Activated naive CD8-positive, alpha-beta T cell treated with anti-CD3 and anti-CD28 coated beads for 36 hours (primary cell): Measurements from ENCODE around the gene ARHGAP9. TPM values are rescaled to one million over a fixed set of nuclear protein-coding genes. Genes with fewer than 3 reads are reported as not detected.
A peak's percentile ranks its signal among the peaks of the same experiment; 100 is the strongest.
"Not testable (repeated sequence)": the region's sequence is repeated elsewhere in the genome, so short reads cannot be mapped to it uniquely, and the experiment has no call there.

Source experiments
- DNase-seq: peaks from one replicate; pipeline ENCODE4 v3.0.0; 2021
- H3K27ac Mint-ChIP-seq: one replicate; pipeline ENCODE4 v1.8.0; 2022; ENCODE audit warnings: mild to moderate bottlenecking, moderate library complexity, mixed read lengths
- H3K27me3 Mint-ChIP-seq: one replicate; pipeline ENCODE4 v1.8.0; 2022; ENCODE audit warnings: mild to moderate bottlenecking, mixed read lengths
- H3K36me3 Mint-ChIP-seq: one replicate; pipeline ENCODE4 v1.8.0; 2021; ENCODE audit warnings: mild to moderate bottlenecking, mixed read lengths
- H3K4me1 Mint-ChIP-seq: one replicate; pipeline ENCODE4 v1.8.0; 2021; ENCODE audit warnings: mixed read lengths
- H3K4me3 Mint-ChIP-seq: one replicate; pipeline ENCODE4 v1.8.0; 2022; ENCODE audit warnings: mild to moderate bottlenecking, moderate library complexity, mixed read lengths
- H3K9me3 Mint-ChIP-seq: one replicate; pipeline ENCODE4 v1.8.0; 2022; ENCODE audit warnings: mixed read lengths
- total RNA-seq, 2 experiments: library from RNA; stranded (reverse); gene quantifications; one replicate each; pipeline ENCODE4 v1.2.3, GENCODE V29; 2021

ARHGAP9 gene
- total RNA-seq, 2 experiments from 2014 or later, result 154 to 162 TPM

DNA sequence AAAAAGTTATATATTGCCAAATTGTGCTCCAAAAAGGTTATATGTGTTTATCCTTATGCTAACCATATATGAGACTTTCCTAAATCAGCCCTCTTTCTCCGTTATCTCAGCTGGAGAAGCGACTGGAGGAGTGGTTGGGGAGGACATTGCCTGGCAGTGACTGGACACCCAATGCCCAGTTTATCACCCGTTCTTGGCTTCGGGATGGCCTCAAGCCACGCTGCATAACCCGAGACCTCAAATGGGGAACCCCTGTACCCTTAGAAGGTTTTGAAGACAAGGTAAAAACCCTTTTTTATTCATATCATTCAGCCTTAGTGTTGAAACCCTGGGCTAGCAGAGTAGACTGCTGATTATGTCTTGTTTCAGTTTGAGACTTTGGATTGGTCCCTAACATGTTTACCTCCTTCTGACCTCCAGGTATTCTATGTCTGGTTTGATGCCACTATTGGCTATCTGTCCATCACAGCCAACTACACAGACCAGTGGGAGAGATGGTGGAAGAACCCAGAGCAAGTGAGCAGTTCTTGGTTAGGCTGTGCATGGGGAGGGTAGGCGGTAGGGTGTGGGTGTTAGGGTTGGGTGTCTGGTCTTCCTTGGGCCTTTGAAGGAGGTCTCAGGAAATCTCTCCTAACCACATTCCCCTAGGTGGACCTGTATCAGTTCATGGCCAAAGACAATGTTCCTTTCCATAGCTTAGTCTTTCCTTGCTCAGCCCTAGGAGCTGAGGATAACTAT is 32.1 kb upstream of the ARHGAP9 start:
- no peaks in the 10 kb centered on the region for H3K9me3 Mint-ChIP-seq
- H3K36me3 Mint-ChIP-seq, result peaks cover 30% of the 10 kb centered on the region
- no peak for DNase-seq
- no peaks in the 10 kb centered on the region for H3K27me3 Mint-ChIP-seq
- peak overlapping the region; percentile 81 for H3K27ac Mint-ChIP-seq
- no peak overlapping the region for H3K4me3 Mint-ChIP-seq
- peaks cover 23% of the 10 kb centered on the region for H3K4me1 Mint-ChIP-seq

DNA sequence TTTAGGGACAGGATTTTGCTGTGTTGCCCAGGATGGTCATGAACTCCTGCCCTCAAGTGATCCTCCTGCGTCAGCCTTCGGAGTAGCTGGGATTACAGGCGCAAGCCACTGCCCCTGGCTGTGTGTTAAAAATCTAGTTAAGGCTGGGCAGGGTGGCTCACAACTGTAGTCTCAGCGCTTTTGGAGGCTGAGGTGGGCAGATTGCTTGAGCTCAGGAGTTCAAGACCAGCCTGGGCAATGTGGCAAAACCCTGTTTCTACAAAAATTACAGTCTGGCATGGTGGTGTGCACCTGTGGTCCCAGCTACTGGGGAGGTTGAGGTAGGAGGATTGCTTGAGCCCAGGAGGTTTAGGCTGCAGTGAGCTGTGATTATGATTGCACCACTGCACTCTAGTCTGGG is 31.5 kb upstream of the ARHGAP9 start:
- Mint-ChIP-seq H3K9me3 (no peaks in the 10 kb centered on the region), H3K4me1 (peaks cover 19% of the 10 kb centered on the region), H3K36me3 (peaks cover 32% of the 10 kb centered on the region), H3K4me3 (no peak overlapping the region), H3K27me3 (no peaks in the 10 kb centered on the region), H3K27ac (no peak overlapping the region)
- DNase-seq, result no peak

GRCh38 chr12:57507796-57508195 is 28.1 kb upstream of the ARHGAP9 start:
- not testable (repeated sequence) for H3K9me3 Mint-ChIP-seq, H3K27me3 Mint-ChIP-seq, H3K4me3 Mint-ChIP-seq, DNase-seq, H3K27ac Mint-ChIP-seq
- peaks cover 11% of the 10 kb centered on the region for H3K4me1 Mint-ChIP-seq
- H3K36me3 Mint-ChIP-seq, result peaks cover 32% of the 10 kb centered on the region

- not testable (repeated sequence) for H3K4me1 Mint-ChIP-seq, DNase-seq, H3K9me3 Mint-ChIP-seq, H3K4me3 Mint-ChIP-seq, H3K27me3 Mint-ChIP-seq, H3K27ac Mint-ChIP-seq
- H3K36me3 Mint-ChIP-seq, result peaks cover 30% of the 10 kb centered on the region
Measured at GRCh38 chr12:57506541-57506940, 26.9 kb upstream of the ARHGAP9 start.

GRCh38 chr12:57502311-57502969 is 22.8 kb upstream of the ARHGAP9 start:
- H3K36me3 Mint-ChIP-seq, result peaks cover 57% of the 10 kb centered on the region

GRCh38 chr12:57500213-57500612 is 20.5 kb upstream of the ARHGAP9 start:
- Mint-ChIP-seq H3K27me3 (no peaks in the 10 kb centered on the region), H3K4me1 (peaks cover 11% of the 10 kb centered on the region), H3K36me3 (peaks cover 58% of the 10 kb centered on the region), H3K27ac (no peak overlapping the region), H3K4me3 (no peak overlapping the region), H3K9me3 (peaks cover 3% of the 10 kb centered on the region)
- no peak for DNase-seq

More at GRCh38 chr12:57502311-57502969, 22.8 kb upstream of the ARHGAP9 start:
- not testable (repeated sequence) for DNase-seq, H3K27ac Mint-ChIP-seq, H3K9me3 Mint-ChIP-seq, H3K4me3 Mint-ChIP-seq, H3K27me3 Mint-ChIP-seq, H3K4me1 Mint-ChIP-seq

DNA sequence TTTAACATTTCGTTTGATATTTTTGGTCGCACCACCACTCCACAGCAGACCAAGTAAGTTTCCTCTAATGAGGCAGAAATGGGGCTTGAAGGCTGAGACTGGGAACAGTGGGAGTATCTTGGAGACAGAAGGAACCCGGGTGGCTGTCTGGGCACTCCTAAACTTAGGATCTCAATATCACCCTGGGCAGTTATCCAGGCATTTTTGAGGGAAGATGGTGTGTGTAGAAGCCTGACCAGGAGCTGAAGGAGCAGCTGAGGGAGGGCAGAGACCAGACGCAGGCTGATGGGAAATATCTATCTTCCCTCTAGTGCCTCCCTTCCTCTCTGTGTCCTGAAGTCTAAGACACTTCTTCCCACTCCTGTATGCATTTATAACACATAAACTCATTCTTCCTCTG is 18.9 kb upstream of the ARHGAP9 start:
- Mint-ChIP-seq H3K27me3 (no peaks in the 10 kb centered on the region), H3K4me1 (peaks cover 8% of the 10 kb centered on the region), H3K4me3 (no peak overlapping the region), H3K9me3 (peaks cover 3% of the 10 kb centered on the region), H3K36me3 (peaks cover 60% of the 10 kb centered on the region), H3K27ac (peak overlapping the region; percentile 27)
- no peak for DNase-seq

DNA sequence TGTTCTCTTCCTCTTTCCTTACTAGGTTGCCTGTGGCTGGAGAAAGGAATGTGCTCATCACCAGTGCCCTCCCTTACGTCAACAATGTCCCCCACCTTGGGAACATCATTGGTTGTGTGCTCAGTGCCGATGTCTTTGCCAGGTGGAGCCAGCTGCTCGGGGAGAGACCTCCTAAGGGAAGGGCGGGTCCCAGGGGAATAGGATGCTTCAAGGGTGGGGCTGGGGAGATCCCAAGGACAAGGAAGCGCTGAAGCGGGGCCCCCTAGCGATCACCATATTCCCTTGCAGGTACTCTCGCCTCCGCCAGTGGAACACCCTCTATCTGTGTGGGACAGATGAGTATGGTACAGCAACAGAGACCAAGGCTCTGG is 18.5 kb upstream of the ARHGAP9 start:
- Mint-ChIP-seq H3K4me3 (no peak overlapping the region), H3K36me3 (peaks cover 60% of the 10 kb centered on the region), H3K9me3 (peaks cover 3% of the 10 kb centered on the region), H3K27ac (no peak overlapping the region), H3K4me1 (peaks cover 8% of the 10 kb centered on the region), H3K27me3 (no peaks in the 10 kb centered on the region)
- no peak for DNase-seq

DNA sequence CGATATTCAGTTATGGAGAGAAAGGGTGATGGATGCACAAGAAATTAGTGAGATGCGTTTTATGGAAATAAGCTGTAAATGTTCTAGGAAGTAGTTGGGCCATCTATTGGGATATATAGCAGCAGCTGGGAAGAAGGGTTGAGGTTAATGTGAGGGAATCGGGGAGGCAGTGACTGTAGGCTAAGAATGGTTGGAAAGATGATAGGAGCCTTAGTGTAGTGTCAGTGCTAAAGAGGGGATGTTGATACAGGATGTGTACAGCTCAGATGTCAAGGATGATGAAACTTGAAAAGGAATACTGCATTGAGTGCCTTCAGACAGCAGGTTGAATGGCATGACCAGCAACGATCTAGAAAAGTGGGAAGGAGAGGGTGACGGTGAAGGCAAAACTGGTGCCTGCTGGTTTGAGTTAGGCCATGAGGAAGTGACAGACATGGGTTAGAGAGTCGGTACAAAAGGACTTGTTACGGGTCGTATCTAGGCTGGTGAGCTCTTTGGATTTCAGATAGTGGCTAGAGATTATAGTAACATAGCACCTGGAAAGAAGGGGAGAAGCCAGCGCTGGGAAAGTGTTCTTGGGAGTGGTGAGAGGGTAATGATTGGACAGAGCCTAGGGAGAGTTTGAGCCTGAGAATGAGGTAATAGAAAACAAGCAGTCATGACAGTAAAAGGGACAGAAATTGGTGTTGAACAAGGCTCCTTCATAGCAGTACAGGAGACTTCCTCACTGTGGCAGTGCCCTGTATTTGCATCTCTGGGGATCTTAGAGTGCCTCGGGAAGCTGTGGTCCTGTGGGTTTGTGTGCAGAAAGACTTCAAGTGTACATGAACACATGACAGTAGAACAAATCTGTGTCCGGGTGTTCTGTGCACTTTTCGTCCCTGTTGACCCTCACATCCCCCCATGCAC is 17.8 kb upstream of the ARHGAP9 start:
- Mint-ChIP-seq H3K27ac (peak overlapping the region; percentile 32), H3K9me3 (peaks cover 3% of the 10 kb centered on the region), H3K36me3 (peaks cover 64% of the 10 kb centered on the region), H3K4me1 (peaks cover 14% of the 10 kb centered on the region), H3K27me3 (no peaks in the 10 kb centered on the region), H3K4me3 (no peak overlapping the region)
- DNase-seq, result no peak

DNA sequence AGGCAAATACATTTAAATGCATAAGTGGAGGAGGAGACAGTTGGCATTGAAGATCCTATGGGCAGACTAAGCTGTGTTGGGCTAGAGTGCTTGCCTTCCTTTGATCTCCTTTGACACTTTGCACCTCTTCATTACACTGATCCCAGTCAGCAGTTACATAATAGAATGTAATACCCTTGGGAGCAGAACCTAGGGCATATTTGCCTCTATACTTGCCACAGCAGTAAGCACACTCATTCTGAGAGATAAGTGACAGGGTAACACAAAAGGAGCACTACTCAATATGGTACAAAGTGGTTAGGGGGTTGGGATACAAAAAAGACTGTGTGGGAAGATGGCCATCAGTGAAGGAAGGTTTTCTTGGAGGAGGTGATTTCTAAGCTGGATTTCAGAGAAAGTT is 17.2 kb upstream of the ARHGAP9 start:
- no peak overlapping the region for H3K4me3 Mint-ChIP-seq
- H3K9me3 Mint-ChIP-seq, result peaks cover 3% of the 10 kb centered on the region
- DNase-seq, result no peak
- H3K27ac Mint-ChIP-seq, result peak overlapping the region; percentile 32
- H3K27me3 Mint-ChIP-seq, result no peaks in the 10 kb centered on the region
- H3K4me1 Mint-ChIP-seq, result peaks cover 14% of the 10 kb centered on the region
- peaks cover 66% of the 10 kb centered on the region for H3K36me3 Mint-ChIP-seq

DNA sequence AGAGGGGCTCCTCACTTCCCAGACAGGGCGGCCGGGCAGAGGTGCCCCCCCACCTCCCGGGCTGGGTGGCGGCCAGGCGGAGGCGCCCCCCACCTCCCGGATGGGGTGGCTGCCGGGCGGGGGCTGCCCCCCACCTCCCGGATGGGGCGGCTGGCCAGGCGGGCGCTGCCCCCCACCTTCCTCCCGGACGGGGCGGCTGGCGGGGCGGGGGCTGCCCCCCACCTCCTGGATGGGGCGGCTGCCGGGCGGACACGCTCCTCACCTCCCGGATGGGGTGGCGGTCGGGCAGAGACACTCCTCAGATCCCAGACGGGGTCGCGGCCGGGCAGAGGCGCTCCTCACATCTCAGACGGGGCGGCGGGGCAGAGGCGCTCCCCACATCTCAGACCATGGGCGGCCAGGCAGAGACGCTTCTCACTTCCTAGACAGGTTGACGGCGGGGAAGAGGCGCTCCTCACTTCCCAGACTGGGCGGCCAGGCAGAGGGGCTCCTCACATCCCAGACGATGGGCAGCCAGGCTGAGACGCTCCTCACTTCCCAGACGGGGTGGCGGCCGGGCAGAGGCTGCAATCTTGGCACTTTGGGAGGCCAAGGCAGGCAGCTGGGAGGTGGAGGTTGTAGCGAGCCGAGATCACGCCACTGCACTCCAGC is 15.5 kb upstream of the ARHGAP9 start:
- H3K4me1 Mint-ChIP-seq, result peaks cover 19% of the 10 kb centered on the region
- not testable (repeated sequence) for H3K4me3 Mint-ChIP-seq, H3K9me3 Mint-ChIP-seq, DNase-seq, H3K27ac Mint-ChIP-seq, H3K27me3 Mint-ChIP-seq
- peaks cover 63% of the 10 kb centered on the region for H3K36me3 Mint-ChIP-seq

- no peaks in the 10 kb centered on the region for H3K27me3 Mint-ChIP-seq
- peaks cover 30% of the 10 kb centered on the region for H3K4me1 Mint-ChIP-seq
- peaks cover 59% of the 10 kb centered on the region for H3K36me3 Mint-ChIP-seq
- H3K9me3 Mint-ChIP-seq, result no peaks in the 10 kb centered on the region
- H3K4me3 Mint-ChIP-seq, result peak overlapping the region; percentile 16
- no peak for DNase-seq
- peak overlapping the region; percentile 76 for H3K27ac Mint-ChIP-seq
Measured at GRCh38 chr12:57491393-57492280, 12.0 kb upstream of the ARHGAP9 start.

- H3K4me1 Mint-ChIP-seq, result peaks cover 30% of the 10 kb centered on the region
- H3K27me3 Mint-ChIP-seq, result no peaks in the 10 kb centered on the region
- H3K4me3 Mint-ChIP-seq, result no peak overlapping the region
- H3K27ac Mint-ChIP-seq, result no peak overlapping the region
- H3K36me3 Mint-ChIP-seq, result peaks cover 56% of the 10 kb centered on the region
- no peak for DNase-seq
- no peaks in the 10 kb centered on the region for H3K9me3 Mint-ChIP-seq
Measured at GRCh38 chr12:57490126-57490525, 10.5 kb upstream of the ARHGAP9 start.

DNA sequence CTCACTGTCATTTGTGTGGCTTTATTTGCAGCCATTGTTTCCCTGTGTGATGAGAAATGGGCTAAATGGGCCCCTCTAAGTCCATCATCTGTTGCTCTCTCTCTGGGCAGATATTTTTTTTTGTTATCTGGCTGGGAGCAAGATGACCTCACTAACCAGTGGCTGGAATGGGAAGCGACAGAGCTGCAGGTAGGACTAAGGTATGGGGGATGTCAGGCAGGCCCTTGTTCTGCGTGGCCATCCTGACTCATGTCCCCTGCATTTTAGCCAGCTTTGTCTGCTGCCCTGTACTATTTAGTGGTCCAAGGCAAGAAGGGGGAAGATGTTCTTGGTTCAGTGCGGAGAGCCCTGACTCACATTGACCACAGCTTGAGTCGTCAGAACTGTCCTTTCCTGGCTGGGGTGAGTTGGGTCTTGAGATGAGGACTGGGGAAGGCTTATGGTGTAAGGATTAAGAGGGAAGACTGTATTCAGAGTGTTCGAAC is 9.5 kb upstream of the ARHGAP9 start:
- Mint-ChIP-seq H3K9me3 (no peaks in the 10 kb centered on the region), H3K4me1 (peaks cover 30% of the 10 kb centered on the region), H3K4me3 (peak overlapping the region; percentile 92), H3K27me3 (no peaks in the 10 kb centered on the region), H3K27ac (peak overlapping the region; percentile 94), H3K36me3 (peaks cover 52% of the 10 kb centered on the region)
- no peak for DNase-seq
